Fibroblast of pulmonary artery (primary cell): ENCODE data around the gene OR10D3.
A peak's percentile ranks its signal among the peaks of the same experiment; 100 is the strongest.

Source experiments
- DNase-seq: peaks from one replicate; pipeline ENCODE4 v3.0.0-alpha.2; 2010; ENCODE audit warnings: low read depth
- H3K4me3 ChIP-seq: replicated peaks from 2 replicates; pipeline ENCODE4 v1.5.1; 2011; ENCODE audit warnings: low read depth, mild to moderate bottlenecking, control low read depth, low read length, moderate library complexity
- CTCF ChIP-seq: IDR thresholded peaks from 2 replicates; pipeline ENCODE4 v1.5.1; 2011; ENCODE audit warnings: mild to moderate bottlenecking, control low read depth, low read length, inconsistent platforms; ENCODE audit errors: missing control alignments

The OR10D3 gene

GRCh38 chr11:124172599-124172998 is 10.5 kb upstream of the OR10D3 start:
- TF ChIP-seq CTCF, result no peak
- DNase-seq, result no peak
- no peak overlapping the region for H3K4me3 ChIP-seq

GRCh38 chr11:124174001-124174583 is 9.1 kb upstream of the OR10D3 start:
- H3K4me3 ChIP-seq, result no peak overlapping the region
- TF ChIP-seq CTCF, result no peak
- peak; percentile 89 for DNase-seq

- TF ChIP-seq CTCF, result no peak
- no peak for DNase-seq
- H3K4me3 ChIP-seq, result no peak overlapping the region
These were observed 6.0 kb upstream of the OR10D3 start for GRCh38 chr11:124176925-124177715.

GRCh38 chr11:124179310-124179709 is 3.8 kb upstream of the OR10D3 start:
- DNase-seq, result peak; percentile 13
- no peak for TF ChIP-seq CTCF
- H3K4me3 ChIP-seq, result no peak overlapping the region

- no peak for TF ChIP-seq CTCF
- no peak overlapping the region for H3K4me3 ChIP-seq
- DNase-seq, result no peak
These were observed 7.4 kb downstream of the OR10D3 start for GRCh38 chr11:124190298-124191139.

GRCh38 chr11:124193221-124194010 is 10.3 kb downstream of the OR10D3 start:
- H3K4me3 ChIP-seq, result no peak overlapping the region
- DNase-seq, result no peak
- no peak for TF ChIP-seq CTCF
